Transverse colon (tissue), 4 donors: ENCODE measurements around the gene TJAP1. TPM values are rescaled to one million over a fixed set of nuclear protein-coding genes. Genes with fewer than 3 reads are reported as not detected.

Experiments used
- DNase-seq: peaks from one replicate; pipeline ENCODE4 v3.0.0-alpha.2; 2019
- H3K27ac ChIP-seq, 4 donors: fragments of 200-600 bp; sonication (generic); 2 replicates each; pipeline ENCODE4 v1.5.1; 2016 to 2018; ENCODE audit warnings: inconsistent platforms in 4 of 4
- H3K27me3 ChIP-seq: fragments of 200-600 bp; sonication (generic); 2 replicates; pipeline ENCODE4 v1.5.1; 2017; ENCODE audit warnings: inconsistent platforms
- H3K36me3 ChIP-seq, 4 donors: fragments of 200-600 bp; sonication (generic); 2 replicates each; pipeline ENCODE4 v1.5.1; 2017 to 2019; ENCODE audit warnings: inconsistent platforms in 4 of 4
- H3K4me1 ChIP-seq, 4 donors: fragments of 200-600 bp; sonication (generic); 2 replicates each; pipeline ENCODE4 v1.5.1; 2017 to 2020; ENCODE audit warnings: inconsistent platforms in 4 of 4
- H3K4me3 ChIP-seq, 4 donors: fragments of 200-600 bp; sonication (generic); 1 replicate in 1 of 4; 2 replicates in 3 of 4; pipeline versions ENCODE4 v1.5.1 to v1.6.1; 2017 to 2019; ENCODE audit warnings: inconsistent platforms in 4 of 4
- H3K9me3 ChIP-seq, 2 donors: fragments of 200-600 bp; sonication (generic); 2 replicates each; pipeline ENCODE4 v1.5.1; 2017 to 2019; ENCODE audit warnings: inconsistent platforms in 2 of 2
- CTCF ChIP-seq, 5 experiments: fragments of 200-600 bp in 3 of 5; fragments of 450-650 bp in 2 of 5; sonication (generic) in 3 of 5; IDR thresholded peaks; 1 replicate in 2 of 5; 2 replicates in 3 of 5; pipeline ENCODE4 v1.5.1; 2016 to 2017; ENCODE audit warnings: antibody characterized with exemption in 5 of 5, inconsistent platforms in 3 of 5, mild to moderate bottlenecking in 2 of 5, moderate library complexity in 1 of 5
- EP300 ChIP-seq: sonication (generic); formaldehyde crosslinking; IDR thresholded peaks from one replicate; pipeline ENCODE4 v1.6.1; 2017; ENCODE audit warnings: antibody characterized with exemption, low read depth
- POLR2A ChIP-seq: fragments of 450-650 bp; IDR thresholded peaks from one replicate; pipeline ENCODE4 v1.6.1; 2016; ENCODE audit warnings: antibody characterized with exemption, mild to moderate bottlenecking, moderate library complexity
- POLR2AphosphoS5 ChIP-seq, 3 donors: sonication (generic); formaldehyde crosslinking; IDR thresholded peaks; one replicate each; pipeline ENCODE4 v1.6.1; 2016; ENCODE audit warnings: antibody characterized with exemption in 3 of 3
- WGBS, 2 donors: methylation state at CpG; one replicate each; pipeline ENCODE4 v1.1.5; 2018; ENCODE audit warnings: low coverage in 1 of 2; 5-methylcytosine and 5-hydroxymethylcytosine counted together
- in situ Hi-C, 4 donors: fragments of 200-750 bp; cut with MboI; loops; one replicate each; pipeline versions ENCODE4 v1.15.0 to v1.15.1; 2017; ENCODE audit warnings: low sequenced_read_pairs in 3 of 4, low pct_ligation_motif_present in 1 of 4, low pct_unique_long_range_greater_than_20kb in 1 of 4
- intact Hi-C: fragments of 100-400 bp; cut with DNase I; formaldehyde crosslinking; loops from one replicate; pipeline ENCODE4 v1.15.1; 2023; ENCODE audit warnings: low total_unique reads
- total RNA-seq, 4 donors: library from RNA; depleted of rRNA; stranded (reverse); fragments of >200 nt; gene quantifications; one replicate each; pipeline ENCODE4 v1.1.0, GENCODE V29; 2016

Gene TJAP1
- total RNA-seq, 4 donors from 2014 or later = 10.9 to 22.4 (median 17.9) TPM

DNA sequence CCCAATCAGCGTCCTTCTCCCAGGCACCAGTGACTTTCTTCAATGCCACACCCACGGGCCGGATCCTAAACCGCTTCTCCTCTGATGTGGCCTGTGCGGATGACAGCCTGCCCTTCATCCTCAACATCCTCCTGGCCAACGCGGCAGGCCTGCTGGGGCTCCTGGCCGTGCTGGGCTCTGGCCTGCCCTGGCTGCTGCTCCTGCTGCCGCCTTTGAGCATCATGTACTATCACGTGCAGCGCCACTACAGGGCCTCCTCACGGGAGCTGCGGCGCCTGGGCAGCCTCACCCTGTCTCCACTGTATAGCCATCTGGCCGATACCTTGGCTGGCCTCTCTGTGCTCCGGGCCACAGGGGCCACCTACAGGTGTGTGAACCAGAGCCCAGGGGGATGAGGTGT, 31.8 kb upstream of the TJAP1 start:
- TF ChIP-seq POLR2AphosphoS5 (IDR thresholded peaks at IDR 0.05) (no peak), POLR2A (no peak), CTCF (IDR thresholded peaks at IDR 0.05) (no peak), EP300 (no peak)
- WGBS, 2 donors = 92% methylated on average over 16 of the region's 16 CpGs; no CpG with 5 or more reads in 1 of the 2 donors
- in situ Hi-C loops (no loop called here), intact Hi-C loops (no loop called here)
- Histone ChIP-seq H3K4me3 (no peak overlapping the region), H3K9me3 (no peaks in the 10 kb centered on the region), H3K4me1 (no peaks in the 10 kb centered on the region), H3K36me3 (peaks cover 0 to 40% (median 8%) of the 10 kb centered on the region in 4 donors), H3K27me3 (no peaks in the 10 kb centered on the region), H3K27ac (no peak overlapping the region)
- no peak for DNase-seq

DNA sequence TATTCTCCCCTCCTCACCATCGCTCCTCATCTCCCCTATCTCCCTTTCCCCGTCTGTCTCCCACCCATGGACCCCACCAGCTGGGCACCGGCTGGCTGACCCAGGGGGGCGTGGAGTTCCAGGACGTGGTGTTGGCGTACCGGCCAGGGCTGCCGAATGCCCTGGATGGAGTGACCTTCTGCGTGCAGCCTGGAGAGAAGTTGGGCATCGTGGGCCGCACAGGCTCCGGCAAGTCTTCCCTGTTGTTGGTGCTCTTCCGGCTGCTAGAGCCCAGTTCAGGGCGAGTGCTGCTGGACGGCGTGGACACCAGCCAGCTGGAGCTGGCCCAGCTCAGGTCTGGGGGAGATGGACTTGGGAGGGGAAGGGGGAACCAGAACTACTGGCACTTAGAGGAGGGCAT, 29.8 kb upstream of the TJAP1 start:
- 97% methylated on average over 16 of the region's 16 CpGs; no CpG with 5 or more reads in 1 of the 2 donors for WGBS, 2 donors
- H3K27ac ChIP-seq = no peak overlapping the region
- DNase-seq = no peak
- H3K4me3 ChIP-seq = no peak overlapping the region
- H3K36me3 ChIP-seq = peaks cover 0 to 36% (median 8%) of the 10 kb centered on the region in 4 donors
- TF ChIP-seq CTCF (IDR thresholded peaks at IDR 0.05) (no peak), POLR2AphosphoS5 (IDR thresholded peaks at IDR 0.05) (no peak), EP300 (no peak), POLR2A (no peak)
- intact Hi-C loops = no loop called here
- H3K9me3 ChIP-seq = no peaks in the 10 kb centered on the region
- in situ Hi-C loops = no loop called here
- no peaks in the 10 kb centered on the region for H3K27me3 ChIP-seq
- no peaks in the 10 kb centered on the region for H3K4me1 ChIP-seq

DNA sequence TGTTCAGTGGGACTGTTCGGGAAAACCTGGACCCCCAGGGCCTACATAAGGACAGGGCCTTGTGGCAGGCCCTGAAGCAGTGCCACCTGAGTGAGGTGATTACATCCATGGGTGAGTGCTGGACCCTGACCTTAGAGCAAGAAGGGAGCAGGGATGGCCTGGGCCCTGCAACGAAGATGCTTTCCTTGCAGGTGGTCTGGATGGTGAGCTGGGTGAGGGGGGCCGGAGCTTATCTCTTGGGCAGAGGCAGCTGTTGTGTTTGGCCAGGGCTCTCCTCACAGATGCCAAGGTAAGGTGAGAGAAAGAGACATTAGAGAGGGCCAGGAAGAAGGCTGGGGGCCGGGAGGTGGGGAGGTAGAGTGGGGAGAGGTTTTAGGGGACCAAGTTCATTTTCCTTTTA, 28.5 kb upstream of the TJAP1 start:
- Histone ChIP-seq H3K9me3 (no peaks in the 10 kb centered on the region), H3K36me3 (peaks cover 0 to 29% (median 7%) of the 10 kb centered on the region in 4 donors), H3K27me3 (no peaks in the 10 kb centered on the region), H3K4me3 (no peak overlapping the region), H3K4me1 (no peaks in the 10 kb centered on the region), H3K27ac (no peak overlapping the region)
- in situ Hi-C loops (no loop called here), intact Hi-C loops (no loop called here)
- 90 to 100% methylated on average over 1 to 4 of the region's 4 CpGs for WGBS, 2 donors
- no peak for TF ChIP-seq EP300
- no peak for TF ChIP-seq POLR2A
- no peak for TF ChIP-seq CTCF (IDR thresholded peaks at IDR 0.05)
- no peak for TF ChIP-seq POLR2AphosphoS5 (IDR thresholded peaks at IDR 0.05)
- DNase-seq = no peak

- no peak for TF ChIP-seq POLR2A
- TF ChIP-seq CTCF (IDR thresholded peaks at IDR 0.05) = no peak
- TF ChIP-seq EP300 = no peak
- no peak for TF ChIP-seq POLR2AphosphoS5 (IDR thresholded peaks at IDR 0.05)
- peaks cover 0 to 16% (median 14%) of the 10 kb centered on the region in 4 donors for H3K4me1 ChIP-seq
- in situ Hi-C loops (loop anchor here in 1 of 4 donors (5.0 kb wide), 1 partner anchor 52 kb away; no protein-coding TSS in a partner anchor), intact Hi-C loops (loop anchor here (5.0 kb wide), 1 partner anchor 57 kb away; no protein-coding TSS in a partner anchor)
- H3K27ac ChIP-seq = no peak overlapping the region
- peaks cover 12% of the 10 kb centered on the region for H3K27me3 ChIP-seq
- H3K36me3 ChIP-seq = peaks cover 0 to 22% (median 5%) of the 10 kb centered on the region in 4 donors
- no peaks in the 10 kb centered on the region for H3K9me3 ChIP-seq
- DNase-seq = no peak
- no peak overlapping the region for H3K4me3 ChIP-seq
- WGBS, 2 donors = 93% methylated on average over 8 of the region's 13 CpGs; no CpG with 5 or more reads in 1 of the 2 donors
Observed at GRCh38 chr6:43450699-43451131, 26.7 kb upstream of the TJAP1 start.
